ENCODE results near the gene SMPDL3A.

GRCh38 chr6:122778985-122779661 lies 9.9 kb upstream of the SMPDL3A start:
- no peak for TF ChIP-seq CTCF (IDR thresholded peaks at IDR 0.05)
- TF ChIP-seq POLR2A (IDR thresholded peaks at IDR 0.05) = no peak

All from thyroid gland (tissue), 4 donors.